ENCODE results near the gene THOP1.
A peak's percentile ranks its signal among the peaks of the same experiment; 100 is the strongest.

The THOP1 gene

GRCh38 chr19:2819540-2820111 is 34.3 kb downstream of the THOP1 start, which contains the start of gene ZNF554:
TSS of gene ZNF554 (plus strand) at chr19:2819868. CDS start at chr19:2820072, 204 bp downstream.
- Histone ChIP-seq H3K27ac (ENCODE audit: poor library complexity, severe bottlenecking) (no peak within 1 kb of the TSS), H3K4me3 (ENCODE audit: severe bottlenecking) (peak within 1 kb of the TSS; percentile 100)
- ATAC-seq (ENCODE audit: low read depth): peak; percentile 92

GRCh38 chr19:2820112-2820702 is 34.9 kb downstream of the THOP1 start:
- Histone ChIP-seq H3K4me3 (ENCODE audit: severe bottlenecking) (peak overlapping the region; percentile 100), H3K36me3 (ENCODE audit: low read depth) (no peaks in the 10 kb centered on the region), H3K27me3 (ENCODE audit: insufficient read depth, poor library complexity, severe bottlenecking) (no peaks in the 10 kb centered on the region), H3K4me1 (ENCODE audit: insufficient read depth, poor library complexity, severe bottlenecking) (no peaks in the 10 kb centered on the region), H3K9me3 (ENCODE audit: severe bottlenecking) (no peaks in the 10 kb centered on the region), H3K27ac (ENCODE audit: poor library complexity, severe bottlenecking) (no peak overlapping the region)
- ATAC-seq (ENCODE audit: low read depth) (peak; percentile 9; the same call in 2 of the 3 replicates), DNase-seq (ENCODE audit: low spot score) (no peak)
- no peak for TF ChIP-seq CTCF (IDR thresholded peaks at IDR 0.05; ENCODE audit: poor library complexity, severe bottlenecking)

More at GRCh38 chr19:2819540-2820111, 34.3 kb downstream of the THOP1 start, which contains the start of gene ZNF554:
- no peaks in the 10 kb centered on the region for H3K9me3 ChIP-seq (ENCODE audit: severe bottlenecking)
- H3K4me1 ChIP-seq (ENCODE audit: insufficient read depth, poor library complexity, severe bottlenecking): no peaks in the 10 kb centered on the region
- H3K36me3 ChIP-seq (ENCODE audit: low read depth): no peaks in the 10 kb centered on the region
- H3K27me3 ChIP-seq (ENCODE audit: insufficient read depth, poor library complexity, severe bottlenecking): no peaks in the 10 kb centered on the region
- DNase-seq (ENCODE audit: low spot score): peak; percentile 95
- peak; percentile 96 for TF ChIP-seq CTCF (IDR thresholded peaks at IDR 0.05; ENCODE audit: poor library complexity, severe bottlenecking)

- DNase-seq (ENCODE audit: low spot score): no peak
- no peaks in the 10 kb centered on the region for H3K4me1 ChIP-seq (ENCODE audit: insufficient read depth, poor library complexity, severe bottlenecking)
Observed at GRCh38 chr19:2822846-2823245, 37.5 kb downstream of the THOP1 start.

GRCh38 chr19:2823646-2824045 is 38.3 kb downstream of the THOP1 start:
- no peak for ATAC-seq (ENCODE audit: low read depth)
- no peaks in the 10 kb centered on the region for H3K9me3 ChIP-seq (ENCODE audit: severe bottlenecking)
- H3K27ac ChIP-seq (ENCODE audit: poor library complexity, severe bottlenecking): no peak overlapping the region
- H3K4me1 ChIP-seq (ENCODE audit: insufficient read depth, poor library complexity, severe bottlenecking): no peaks in the 10 kb centered on the region
- no peak for DNase-seq (ENCODE audit: low spot score)
- no peak for TF ChIP-seq CTCF (IDR thresholded peaks at IDR 0.05; ENCODE audit: poor library complexity, severe bottlenecking)
- no peak overlapping the region for H3K4me3 ChIP-seq (ENCODE audit: severe bottlenecking)
- H3K36me3 ChIP-seq (ENCODE audit: low read depth): no peaks in the 10 kb centered on the region
- H3K27me3 ChIP-seq (ENCODE audit: insufficient read depth, poor library complexity, severe bottlenecking): no peaks in the 10 kb centered on the region

More at GRCh38 chr19:2822846-2823245, 37.5 kb downstream of the THOP1 start:
- no peak for TF ChIP-seq CTCF (IDR thresholded peaks at IDR 0.05; ENCODE audit: poor library complexity, severe bottlenecking)
- Histone ChIP-seq H3K27me3 (ENCODE audit: insufficient read depth, poor library complexity, severe bottlenecking) (no peaks in the 10 kb centered on the region), H3K27ac (ENCODE audit: poor library complexity, severe bottlenecking) (no peak overlapping the region), H3K4me3 (ENCODE audit: severe bottlenecking) (no peak overlapping the region), H3K9me3 (ENCODE audit: severe bottlenecking) (no peaks in the 10 kb centered on the region), H3K36me3 (ENCODE audit: low read depth) (no peaks in the 10 kb centered on the region)
- ATAC-seq (ENCODE audit: low read depth): no peak

GRCh38 chr19:2824129-2824528 is 38.8 kb downstream of the THOP1 start:
- ATAC-seq (ENCODE audit: low read depth): no peak
- Histone ChIP-seq H3K27ac (ENCODE audit: poor library complexity, severe bottlenecking) (no peak overlapping the region), H3K27me3 (ENCODE audit: insufficient read depth, poor library complexity, severe bottlenecking) (no peaks in the 10 kb centered on the region), H3K36me3 (ENCODE audit: low read depth) (no peaks in the 10 kb centered on the region), H3K4me3 (ENCODE audit: severe bottlenecking) (no peak overlapping the region), H3K4me1 (ENCODE audit: insufficient read depth, poor library complexity, severe bottlenecking) (no peaks in the 10 kb centered on the region), H3K9me3 (ENCODE audit: severe bottlenecking) (no peaks in the 10 kb centered on the region)
- DNase-seq (ENCODE audit: low spot score): no peak
- no peak for TF ChIP-seq CTCF (IDR thresholded peaks at IDR 0.05; ENCODE audit: poor library complexity, severe bottlenecking)
